Heart left ventricle (tissue), 13 donors: Measurements from ENCODE around the gene GCNT4.

Source experiments
- POLR2A ChIP-seq, 2 donors: fragments of 450-650 bp; IDR thresholded peaks; one replicate each; pipeline ENCODE4 v1.6.1; 2017; ENCODE audit warnings: antibody characterized with exemption in 2 of 2, mild to moderate bottlenecking in 2 of 2, moderate library complexity in 2 of 2
- TF ChIP-seq, protein P1 (sequence below), 12 donors: fragments of 200-600 bp; sonication (generic) in 4 of 12; IDR thresholded peaks; one replicate each; pipeline versions ENCODE4 v1.5.0 to v1.8.0; 2018 to 2022; ENCODE audit warnings: antibody characterized with exemption in 12 of 12, mild to moderate bottlenecking in 5 of 12
- donor health status: ischemic (EF 13 %, LVEDD 7.1; RV severe dilation, severe dysfunction).
- donor health status: DM: no; HTN: yes; CAD: no.
- donor health status: DM: no; HTN: no; CAD: no.
- donor health status: ischemic (EF 25% LVEDD 6.9; RV normal size, moderate dysfunction).
- donor health status: ischemic (EF 25% LVEDD 5.7; RV mildly dilated, moderate dysfunction).
- donor health status: ischemic (EF 35%, LVEDD 5.7; RV mildly dilated, moderate dysfunction).
- donor health status: nonischemic (EF 11% LVEDD 7.7; RV severe dilation, severe dysfunction).
- donor health status: DM: yes; HTN: yes; CAD: no.
- donor health status: PGD.
- donor health status: ischemic (EF 29% LVEDD 5.4; RV normal size, mild dysfunction).
- donor health status: nonischemic (EF 23%, LVEDD 6.1; RV moderate dilation, normal function).

DNA sequence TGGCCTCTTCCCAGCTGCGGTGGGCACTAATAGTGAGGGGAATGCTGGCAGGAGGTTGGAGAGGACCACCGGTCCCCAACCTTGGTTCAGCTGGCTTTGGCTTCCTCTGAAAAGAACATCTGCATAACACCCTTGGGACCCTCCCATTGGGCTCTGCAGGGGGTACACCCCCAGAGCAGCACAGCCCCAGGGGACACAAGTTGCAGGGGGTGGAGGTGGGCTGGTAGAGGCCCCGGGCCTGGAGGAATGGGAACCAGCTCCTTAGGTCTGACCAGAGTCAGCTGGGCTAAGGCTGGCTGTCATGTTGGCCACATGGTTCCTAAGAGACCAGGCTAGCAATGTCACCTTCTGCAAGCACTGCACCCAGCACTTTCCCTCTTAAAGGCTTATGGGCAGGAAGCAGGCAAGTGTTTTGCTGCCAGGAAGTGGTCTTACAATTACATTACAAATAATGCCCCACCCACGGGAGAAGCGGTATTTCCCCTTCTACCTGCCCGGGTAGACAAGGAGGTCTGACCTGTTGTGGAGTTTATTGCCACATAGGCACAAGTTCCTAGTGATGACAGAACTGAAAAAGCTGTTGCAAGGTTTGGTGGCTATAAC, 18.1 kb downstream of the GCNT4 start:
- TF ChIP-seq, protein P1, sequence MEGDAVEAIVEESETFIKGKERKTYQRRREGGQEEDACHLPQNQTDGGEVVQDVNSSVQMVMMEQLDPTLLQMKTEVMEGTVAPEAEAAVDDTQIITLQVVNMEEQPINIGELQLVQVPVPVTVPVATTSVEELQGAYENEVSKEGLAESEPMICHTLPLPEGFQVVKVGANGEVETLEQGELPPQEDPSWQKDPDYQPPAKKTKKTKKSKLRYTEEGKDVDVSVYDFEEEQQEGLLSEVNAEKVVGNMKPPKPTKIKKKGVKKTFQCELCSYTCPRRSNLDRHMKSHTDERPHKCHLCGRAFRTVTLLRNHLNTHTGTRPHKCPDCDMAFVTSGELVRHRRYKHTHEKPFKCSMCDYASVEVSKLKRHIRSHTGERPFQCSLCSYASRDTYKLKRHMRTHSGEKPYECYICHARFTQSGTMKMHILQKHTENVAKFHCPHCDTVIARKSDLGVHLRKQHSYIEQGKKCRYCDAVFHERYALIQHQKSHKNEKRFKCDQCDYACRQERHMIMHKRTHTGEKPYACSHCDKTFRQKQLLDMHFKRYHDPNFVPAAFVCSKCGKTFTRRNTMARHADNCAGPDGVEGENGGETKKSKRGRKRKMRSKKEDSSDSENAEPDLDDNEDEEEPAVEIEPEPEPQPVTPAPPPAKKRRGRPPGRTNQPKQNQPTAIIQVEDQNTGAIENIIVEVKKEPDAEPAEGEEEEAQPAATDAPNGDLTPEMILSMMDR (IDR thresholded peaks at IDR 0.05): no peak
- no peak for TF ChIP-seq POLR2A (IDR thresholded peaks at IDR 0.05)
